ENCODE measurements around the gene GRIK3. TPM values are rescaled to one million over a fixed set of nuclear protein-coding genes. Genes with fewer than 3 reads are reported as not detected.

The GRIK3 gene
- total and polyA plus RNA-seq, 2 of the 8 experiments (the other 6 are each of a cell fraction or from before 2014, with no cell fraction given): 2.1 to 3.4 TPM

- TF ChIP-seq, protein P1, sequence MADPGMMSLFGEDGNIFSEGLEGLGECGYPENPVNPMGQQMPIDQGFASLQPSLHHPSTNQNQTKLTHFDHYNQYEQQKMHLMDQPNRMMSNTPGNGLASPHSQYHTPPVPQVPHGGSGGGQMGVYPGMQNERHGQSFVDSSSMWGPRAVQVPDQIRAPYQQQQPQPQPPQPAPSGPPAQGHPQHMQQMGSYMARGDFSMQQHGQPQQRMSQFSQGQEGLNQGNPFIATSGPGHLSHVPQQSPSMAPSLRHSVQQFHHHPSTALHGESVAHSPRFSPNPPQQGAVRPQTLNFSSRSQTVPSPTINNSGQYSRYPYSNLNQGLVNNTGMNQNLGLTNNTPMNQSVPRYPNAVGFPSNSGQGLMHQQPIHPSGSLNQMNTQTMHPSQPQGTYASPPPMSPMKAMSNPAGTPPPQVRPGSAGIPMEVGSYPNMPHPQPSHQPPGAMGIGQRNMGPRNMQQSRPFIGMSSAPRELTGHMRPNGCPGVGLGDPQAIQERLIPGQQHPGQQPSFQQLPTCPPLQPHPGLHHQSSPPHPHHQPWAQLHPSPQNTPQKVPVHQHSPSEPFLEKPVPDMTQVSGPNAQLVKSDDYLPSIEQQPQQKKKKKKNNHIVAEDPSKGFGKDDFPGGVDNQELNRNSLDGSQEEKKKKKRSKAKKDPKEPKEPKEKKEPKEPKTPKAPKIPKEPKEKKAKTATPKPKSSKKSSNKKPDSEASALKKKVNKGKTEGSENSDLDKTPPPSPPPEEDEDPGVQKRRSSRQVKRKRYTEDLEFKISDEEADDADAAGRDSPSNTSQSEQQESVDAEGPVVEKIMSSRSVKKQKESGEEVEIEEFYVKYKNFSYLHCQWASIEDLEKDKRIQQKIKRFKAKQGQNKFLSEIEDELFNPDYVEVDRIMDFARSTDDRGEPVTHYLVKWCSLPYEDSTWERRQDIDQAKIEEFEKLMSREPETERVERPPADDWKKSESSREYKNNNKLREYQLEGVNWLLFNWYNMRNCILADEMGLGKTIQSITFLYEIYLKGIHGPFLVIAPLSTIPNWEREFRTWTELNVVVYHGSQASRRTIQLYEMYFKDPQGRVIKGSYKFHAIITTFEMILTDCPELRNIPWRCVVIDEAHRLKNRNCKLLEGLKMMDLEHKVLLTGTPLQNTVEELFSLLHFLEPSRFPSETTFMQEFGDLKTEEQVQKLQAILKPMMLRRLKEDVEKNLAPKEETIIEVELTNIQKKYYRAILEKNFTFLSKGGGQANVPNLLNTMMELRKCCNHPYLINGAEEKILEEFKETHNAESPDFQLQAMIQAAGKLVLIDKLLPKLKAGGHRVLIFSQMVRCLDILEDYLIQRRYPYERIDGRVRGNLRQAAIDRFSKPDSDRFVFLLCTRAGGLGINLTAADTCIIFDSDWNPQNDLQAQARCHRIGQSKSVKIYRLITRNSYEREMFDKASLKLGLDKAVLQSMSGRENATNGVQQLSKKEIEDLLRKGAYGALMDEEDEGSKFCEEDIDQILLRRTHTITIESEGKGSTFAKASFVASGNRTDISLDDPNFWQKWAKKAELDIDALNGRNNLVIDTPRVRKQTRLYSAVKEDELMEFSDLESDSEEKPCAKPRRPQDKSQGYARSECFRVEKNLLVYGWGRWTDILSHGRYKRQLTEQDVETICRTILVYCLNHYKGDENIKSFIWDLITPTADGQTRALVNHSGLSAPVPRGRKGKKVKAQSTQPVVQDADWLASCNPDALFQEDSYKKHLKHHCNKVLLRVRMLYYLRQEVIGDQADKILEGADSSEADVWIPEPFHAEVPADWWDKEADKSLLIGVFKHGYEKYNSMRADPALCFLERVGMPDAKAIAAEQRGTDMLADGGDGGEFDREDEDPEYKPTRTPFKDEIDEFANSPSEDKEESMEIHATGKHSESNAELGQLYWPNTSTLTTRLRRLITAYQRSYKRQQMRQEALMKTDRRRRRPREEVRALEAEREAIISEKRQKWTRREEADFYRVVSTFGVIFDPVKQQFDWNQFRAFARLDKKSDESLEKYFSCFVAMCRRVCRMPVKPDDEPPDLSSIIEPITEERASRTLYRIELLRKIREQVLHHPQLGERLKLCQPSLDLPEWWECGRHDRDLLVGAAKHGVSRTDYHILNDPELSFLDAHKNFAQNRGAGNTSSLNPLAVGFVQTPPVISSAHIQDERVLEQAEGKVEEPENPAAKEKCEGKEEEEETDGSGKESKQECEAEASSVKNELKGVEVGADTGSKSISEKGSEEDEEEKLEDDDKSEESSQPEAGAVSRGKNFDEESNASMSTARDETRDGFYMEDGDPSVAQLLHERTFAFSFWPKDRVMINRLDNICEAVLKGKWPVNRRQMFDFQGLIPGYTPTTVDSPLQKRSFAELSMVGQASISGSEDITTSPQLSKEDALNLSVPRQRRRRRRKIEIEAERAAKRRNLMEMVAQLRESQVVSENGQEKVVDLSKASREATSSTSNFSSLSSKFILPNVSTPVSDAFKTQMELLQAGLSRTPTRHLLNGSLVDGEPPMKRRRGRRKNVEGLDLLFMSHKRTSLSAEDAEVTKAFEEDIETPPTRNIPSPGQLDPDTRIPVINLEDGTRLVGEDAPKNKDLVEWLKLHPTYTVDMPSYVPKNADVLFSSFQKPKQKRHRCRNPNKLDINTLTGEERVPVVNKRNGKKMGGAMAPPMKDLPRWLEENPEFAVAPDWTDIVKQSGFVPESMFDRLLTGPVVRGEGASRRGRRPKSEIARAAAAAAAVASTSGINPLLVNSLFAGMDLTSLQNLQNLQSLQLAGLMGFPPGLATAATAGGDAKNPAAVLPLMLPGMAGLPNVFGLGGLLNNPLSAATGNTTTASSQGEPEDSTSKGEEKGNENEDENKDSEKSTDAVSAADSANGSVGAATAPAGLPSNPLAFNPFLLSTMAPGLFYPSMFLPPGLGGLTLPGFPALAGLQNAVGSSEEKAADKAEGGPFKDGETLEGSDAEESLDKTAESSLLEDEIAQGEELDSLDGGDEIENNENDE (IDR thresholded peaks at IDR 0.05; ENCODE audit: insufficient replicate concordance, low read length): no peak
- TF ChIP-seq SAP30 (IDR thresholded peaks at IDR 0.05; ENCODE audit: insufficient read depth, insufficient replicate concordance, low read length): no peak
Observed at GRCh38 chr1:36845802-36846201, 188.5 kb downstream of the GRIK3 start (continued).
